ENCODE measurements around the gene NDUFC2. TPM values are rescaled to one million over a fixed set of nuclear protein-coding genes. Genes with fewer than 3 reads are reported as not detected.

The NDUFC2 gene
- total and polyA plus RNA-seq, 7 donors = 55.9 to 246 (median 109) TPM

DNA sequence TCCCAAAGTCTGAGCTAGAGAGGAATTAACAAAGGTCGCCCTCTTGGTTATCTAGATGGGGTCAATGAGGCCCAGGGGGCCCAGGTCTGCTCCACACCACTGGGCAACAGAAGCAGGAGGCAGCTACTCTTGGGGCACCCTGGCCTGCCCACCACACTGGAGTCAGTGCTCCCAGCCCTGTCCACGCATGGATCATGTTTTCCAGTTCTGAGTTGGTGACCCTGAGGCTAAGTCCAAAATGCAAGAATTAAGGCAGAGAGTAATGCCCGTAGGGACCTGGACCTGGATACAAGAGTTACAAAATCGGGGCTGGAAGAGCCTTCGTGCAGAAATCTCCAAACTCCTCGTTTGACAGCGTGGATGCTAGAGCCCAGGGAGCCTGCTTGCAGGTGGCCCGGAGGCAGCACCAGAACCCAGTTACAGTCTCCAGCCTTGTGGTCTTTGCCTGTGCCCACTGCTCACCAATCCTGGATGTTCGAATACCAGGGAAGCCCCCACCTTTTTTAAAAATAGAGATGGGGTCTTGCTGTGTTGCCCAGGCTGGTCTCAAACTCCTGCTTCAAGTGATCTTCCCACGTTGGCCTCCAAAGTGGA is 22.1 kb downstream of the NDUFC2 start:
- intact Hi-C loops (cut with DNase I) = no loop called here

DNA sequence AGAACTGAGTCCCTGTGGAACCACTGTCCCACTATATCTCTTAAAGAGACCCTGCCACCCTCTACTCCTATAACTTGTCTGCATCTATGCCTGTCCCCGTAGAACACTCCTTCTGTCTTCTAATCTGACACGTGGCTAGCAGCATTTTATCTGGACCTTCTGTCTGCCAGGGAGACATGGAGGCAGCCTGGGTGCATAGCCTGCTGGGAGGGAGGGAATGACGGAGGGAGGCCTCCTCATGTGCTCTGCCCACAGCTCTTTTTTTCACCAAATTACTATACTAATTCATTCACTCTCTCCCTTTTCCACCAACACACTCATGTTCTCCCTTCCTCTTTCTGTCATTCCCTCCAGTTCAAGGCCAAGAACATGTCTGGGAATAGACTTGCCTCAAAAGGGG is 23.6 kb downstream of the NDUFC2 start:
- 85 to 90% methylated on average over 3 of the region's 3 CpGs for WGBS, 2 donors
- H3K9me3 ChIP-seq = no peaks in the 10 kb centered on the region
- H3K27ac ChIP-seq = no peak overlapping the region
- intact Hi-C loops (cut with DNase I) = no loop called here
- peaks cover 0 to 3% (median 2%) of the 10 kb centered on the region in 4 donors for H3K4me1 ChIP-seq
- no peak for DNase-seq
- no peaks in the 10 kb centered on the region for H3K36me3 ChIP-seq
- no peaks in the 10 kb centered on the region for H3K27me3 ChIP-seq
- TF ChIP-seq CTCF (IDR thresholded peaks at IDR 0.05) (no peak), POLR2AphosphoS5 (IDR thresholded peaks at IDR 0.05) (no peak), EP300 (IDR thresholded peaks at IDR 0.05) (no peak), POLR2A (IDR thresholded peaks at IDR 0.05) (no peak)
- H3K4me3 ChIP-seq = no peak overlapping the region

More for the DNA sequence above, 22.1 kb downstream of the NDUFC2 start:
- H3K4me3 ChIP-seq = no peak overlapping the region
- no peak overlapping the region for H3K27ac ChIP-seq
- H3K9me3 ChIP-seq = no peaks in the 10 kb centered on the region
- H3K36me3 ChIP-seq = no peaks in the 10 kb centered on the region
- no peak for DNase-seq
- TF ChIP-seq CTCF (IDR thresholded peaks at IDR 0.05) = no peak
- no peak for TF ChIP-seq EP300 (IDR thresholded peaks at IDR 0.05)
- TF ChIP-seq POLR2AphosphoS5 (IDR thresholded peaks at IDR 0.05) = no peak
- no peak for TF ChIP-seq POLR2A (IDR thresholded peaks at IDR 0.05)
- H3K4me1 ChIP-seq = peaks cover 0 to 8% (median 5%) of the 10 kb centered on the region in 4 donors
- no peaks in the 10 kb centered on the region for H3K27me3 ChIP-seq
- 83 to 84% methylated on average over 10 of the region's 10 CpGs for WGBS, 2 donors

DNA sequence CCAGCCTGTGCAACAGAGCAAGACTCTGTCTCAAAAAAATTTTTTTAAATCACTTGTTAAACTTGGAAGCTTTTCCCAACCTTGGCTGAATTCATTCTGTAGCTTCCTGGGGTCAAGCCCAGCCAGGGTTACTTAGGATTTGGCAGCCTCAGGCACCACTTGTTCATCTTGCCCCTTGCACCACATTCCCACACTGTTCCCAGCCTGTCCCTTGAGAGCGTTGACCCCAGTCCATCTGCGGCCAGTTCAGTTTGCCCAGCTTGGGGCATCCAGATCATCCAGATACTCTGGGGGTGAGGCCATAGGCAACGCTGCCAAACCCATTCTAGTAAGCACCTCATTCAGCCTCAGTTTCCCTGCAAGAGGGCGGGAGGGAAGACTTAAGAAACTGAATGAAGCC is 24.7 kb downstream of the NDUFC2 start:
- Histone ChIP-seq H3K4me3 (no peak overlapping the region), H3K4me1 (no peaks in the 10 kb centered on the region), H3K9me3 (no peaks in the 10 kb centered on the region), H3K27me3 (no peaks in the 10 kb centered on the region), H3K27ac (no peak overlapping the region), H3K36me3 (no peaks in the 10 kb centered on the region)
- WGBS, 2 donors = 92 to 96% methylated on average over 4 of the region's 4 CpGs
- no peak for DNase-seq
- intact Hi-C loops (cut with DNase I) = no loop called here
- TF ChIP-seq EP300 (IDR thresholded peaks at IDR 0.05) (no peak), POLR2AphosphoS5 (IDR thresholded peaks at IDR 0.05) (no peak), POLR2A (IDR thresholded peaks at IDR 0.05) (no peak), CTCF (IDR thresholded peaks at IDR 0.05) (no peak)

DNA sequence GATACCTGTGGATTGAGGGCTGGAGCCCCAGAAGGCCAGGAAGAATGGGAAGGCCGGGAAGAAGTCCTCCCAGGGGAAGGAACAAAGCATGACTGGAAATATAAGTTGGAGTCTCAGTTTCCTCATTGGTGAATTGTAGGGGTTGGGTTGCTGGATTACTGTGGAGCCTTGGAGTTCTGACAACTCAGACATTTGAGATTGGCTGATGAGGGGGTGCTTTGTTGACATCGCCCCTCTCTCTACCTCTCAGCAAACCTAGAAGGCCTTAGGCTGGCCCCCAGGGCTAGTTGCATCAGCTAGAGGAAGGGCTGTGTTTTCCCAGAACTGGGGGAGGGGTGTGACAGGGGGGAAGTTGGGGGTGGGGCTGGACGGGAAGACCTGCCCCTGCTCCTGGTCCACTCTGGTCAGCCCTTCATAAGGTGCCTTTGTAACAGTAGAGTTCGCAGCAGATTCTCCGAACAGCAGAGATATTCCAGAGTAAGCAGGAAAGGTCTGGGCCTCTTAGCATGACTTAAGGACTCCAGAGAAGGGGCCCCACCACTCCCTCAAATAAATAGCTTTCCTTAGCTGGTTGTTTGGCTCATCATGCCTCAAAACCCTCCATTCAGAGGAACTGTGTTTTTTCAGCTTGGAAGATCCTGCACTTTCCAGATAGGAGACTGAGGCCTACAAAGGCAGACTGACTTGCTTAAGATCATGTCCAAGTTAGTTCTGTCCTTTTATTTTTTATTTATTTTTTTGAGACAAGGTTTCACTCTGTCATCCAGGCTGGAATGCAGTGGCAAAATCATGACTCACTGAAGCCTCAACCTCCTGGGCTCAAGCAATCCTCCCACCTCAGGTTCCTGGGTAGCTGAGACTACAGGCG is 28.5 kb downstream of the NDUFC2 start:
- intact Hi-C loops (cut with DNase I) = no loop called here
- H3K27me3 ChIP-seq = no peaks in the 10 kb centered on the region
- no peak for DNase-seq
- no peaks in the 10 kb centered on the region for H3K9me3 ChIP-seq
- H3K36me3 ChIP-seq = no peaks in the 10 kb centered on the region
- TF ChIP-seq POLR2AphosphoS5 (IDR thresholded peaks at IDR 0.05) (no peak), EP300 (IDR thresholded peaks at IDR 0.05) (no peak), CTCF (IDR thresholded peaks at IDR 0.05) (no peak), POLR2A (IDR thresholded peaks at IDR 0.05) (no peak)
- WGBS, 2 donors = 85 to 88% methylated on average over 6 of the region's 6 CpGs
- no peak overlapping the region for H3K27ac ChIP-seq
- H3K4me3 ChIP-seq = no peak overlapping the region
- peaks cover 0 to 5% (median 2%) of the 10 kb centered on the region in 4 donors for H3K4me1 ChIP-seq

All from sigmoid colon (tissue), 7 donors.